Kasumi-1 (cell line): Measurements from ENCODE around the gene ASB2.

ENCODE experiments used
- DNase-seq, 2 experiments: peaks; one replicate each; lab custom pipeline; 2025; lab: John Stamatoyannopoulos, UW

The ASB2 gene

GRCh38 chr14:93902619-93903307 lies 73.6 kb downstream of the ASB2 start:
- no peak for DNase-seq

DNA sequence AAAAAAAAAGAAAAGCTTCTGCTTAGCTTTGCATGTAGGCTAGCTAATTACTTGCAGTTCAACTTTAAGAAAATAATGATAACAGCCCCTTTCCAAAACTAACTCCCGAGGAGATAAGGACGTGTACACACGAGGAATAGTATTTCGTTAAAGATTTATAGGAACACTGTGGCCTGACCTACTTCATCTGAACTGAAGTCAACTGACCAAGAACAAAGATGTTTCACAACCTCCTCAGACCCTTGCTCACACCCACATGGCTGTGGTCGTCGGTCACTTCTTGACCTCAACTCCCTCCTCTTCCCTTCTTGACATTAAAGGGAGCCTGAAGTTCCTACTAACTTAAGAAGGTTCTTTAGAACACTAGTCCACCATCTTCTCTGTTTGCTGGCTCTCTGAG lies 74.6 kb downstream of the ASB2 start:
- no peak for DNase-seq

DNA sequence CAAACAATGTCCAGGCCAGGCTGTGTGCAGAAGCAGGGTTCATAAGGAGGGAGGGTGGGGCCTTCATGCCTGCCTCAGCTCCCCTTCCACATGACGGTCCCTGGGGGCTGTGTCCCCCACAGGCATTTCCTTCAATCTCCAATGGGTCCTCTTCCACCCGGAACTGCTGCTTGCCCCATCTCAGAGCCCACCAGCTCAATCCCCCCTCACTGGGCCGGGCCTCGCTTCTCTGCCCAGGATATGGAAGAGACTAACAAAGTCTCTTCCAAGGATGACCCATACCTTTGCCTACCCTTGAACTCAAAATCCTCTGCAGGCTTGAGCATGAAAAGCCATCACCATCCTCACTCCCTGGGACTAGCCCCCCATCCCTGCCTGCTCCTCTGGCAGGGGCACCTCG lies 77.6 kb downstream of the ASB2 start:
- no peak for DNase-seq

GRCh38 chr14:93898081-93898611 lies 78.2 kb downstream of the ASB2 start:
- DNase-seq, result no peak

- DNase-seq, result no peak
These were observed 78.9 kb downstream of the ASB2 start for GRCh38 chr14:93897476-93897845.

- no peak for DNase-seq
These were observed 81.3 kb downstream of the ASB2 start for GRCh38 chr14:93895023-93895604.

GRCh38 chr14:93893661-93894261 lies 82.6 kb downstream of the ASB2 start:
- no peak for DNase-seq

- DNase-seq, result peak; percentile 27 to 33
These were observed 83.3 kb downstream of the ASB2 start for GRCh38 chr14:93892923-93893558.

DNA sequence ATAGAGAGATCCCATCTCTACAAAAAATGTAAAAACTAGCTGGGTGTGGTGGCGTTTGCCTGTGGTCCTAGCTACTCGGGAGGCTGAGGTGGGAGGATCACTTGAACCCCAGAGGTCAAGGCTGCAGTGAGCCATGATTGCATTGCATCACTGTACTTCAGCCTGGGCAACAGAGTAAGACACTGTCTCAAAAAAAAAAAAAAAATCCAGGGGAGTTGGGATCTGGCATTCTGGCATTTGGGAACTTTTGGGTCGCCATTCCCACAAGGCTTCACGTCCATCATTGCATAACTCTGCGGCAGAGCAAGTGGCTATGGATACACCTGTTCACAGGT lies 83.9 kb downstream of the ASB2 start:
- DNase-seq, result no peak

DNA sequence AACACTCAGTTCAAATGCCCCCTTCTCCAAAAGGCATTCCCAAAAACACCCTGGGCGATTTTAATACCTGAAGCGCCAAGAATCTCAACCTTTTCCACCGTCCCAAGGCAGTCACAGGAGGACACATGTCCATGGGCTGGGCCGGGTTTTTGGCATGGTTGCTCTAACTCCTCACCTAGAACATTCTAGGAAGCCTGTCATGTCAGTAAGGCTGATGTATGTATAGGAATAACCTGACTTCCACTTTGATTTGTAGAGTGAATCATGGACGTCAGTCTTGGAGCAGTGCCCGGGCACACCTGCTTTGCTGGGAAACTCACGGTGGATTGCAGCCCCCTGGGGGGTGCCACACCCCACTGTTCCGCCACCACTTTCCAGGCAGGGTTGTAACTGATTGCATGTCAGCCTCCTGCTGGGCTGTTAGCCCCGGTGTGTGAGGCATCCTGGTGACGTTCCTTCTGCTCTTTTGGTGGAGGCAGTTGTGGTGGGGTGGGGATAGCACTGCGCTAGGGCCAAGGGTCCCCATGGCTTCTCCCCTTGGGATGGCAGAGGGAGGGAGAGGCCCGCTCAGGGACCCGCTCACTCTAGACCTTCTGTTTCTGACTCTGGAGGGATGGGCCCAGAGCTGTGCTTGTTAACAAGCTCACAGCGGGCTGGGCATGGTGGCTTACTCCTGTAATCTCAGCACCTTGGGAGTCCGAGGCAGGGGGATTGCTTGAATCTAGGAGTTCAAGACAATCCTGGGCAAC lies 84.4 kb downstream of the ASB2 start:
- DNase-seq, result no peak

- DNase-seq, result no peak
These were observed 86.5 kb downstream of the ASB2 start for GRCh38 chr14:93889739-93890483.

- no peak for DNase-seq
These were observed 87.4 kb downstream of the ASB2 start for GRCh38 chr14:93888995-93889394.

- DNase-seq, result no peak
These were observed 91.4 kb downstream of the ASB2 start for GRCh38 chr14:93884950-93885349.
